ENCODE data around the gene NACC2. TPM values are rescaled to one million over a fixed set of nuclear protein-coding genes. Genes with fewer than 3 reads are reported as not detected.

NACC2 gene
- total and polyA plus RNA-seq, 9 of the 15 experiments (the other 6 are each of a cell fraction or from before 2014, with no cell fraction given): 0.70 to 25.1 (median 5.6) TPM

DNA sequence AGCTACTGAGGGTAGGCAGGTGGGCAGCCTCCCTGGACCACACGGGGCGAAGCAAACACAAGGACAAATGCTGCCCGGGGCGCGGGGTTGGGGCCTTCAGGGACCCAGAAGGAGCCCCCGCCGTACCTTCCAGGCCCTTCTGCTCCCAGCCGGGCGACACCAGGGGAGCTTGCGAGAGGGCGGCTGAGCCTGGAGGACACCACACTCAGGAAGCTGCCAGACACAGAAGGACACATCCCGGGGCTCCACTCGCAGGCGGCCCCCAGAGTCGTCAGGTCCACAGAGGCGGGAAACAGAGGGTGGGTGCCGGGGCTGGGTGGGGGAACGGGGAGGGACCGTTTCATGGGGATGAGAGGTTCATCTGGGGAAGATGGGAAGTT lies 75.4 kb downstream of the NACC2 start (continued):
- TF ChIP-seq SAFB2 (IDR thresholded peaks at IDR 0.05; ENCODE audit: borderline replicate concordance, low read depth, low read length, severe bottlenecking) (no peak), CC2D1A (IDR thresholded peaks at IDR 0.05) (no peak)
- TF ChIP-seq, protein P1, sequence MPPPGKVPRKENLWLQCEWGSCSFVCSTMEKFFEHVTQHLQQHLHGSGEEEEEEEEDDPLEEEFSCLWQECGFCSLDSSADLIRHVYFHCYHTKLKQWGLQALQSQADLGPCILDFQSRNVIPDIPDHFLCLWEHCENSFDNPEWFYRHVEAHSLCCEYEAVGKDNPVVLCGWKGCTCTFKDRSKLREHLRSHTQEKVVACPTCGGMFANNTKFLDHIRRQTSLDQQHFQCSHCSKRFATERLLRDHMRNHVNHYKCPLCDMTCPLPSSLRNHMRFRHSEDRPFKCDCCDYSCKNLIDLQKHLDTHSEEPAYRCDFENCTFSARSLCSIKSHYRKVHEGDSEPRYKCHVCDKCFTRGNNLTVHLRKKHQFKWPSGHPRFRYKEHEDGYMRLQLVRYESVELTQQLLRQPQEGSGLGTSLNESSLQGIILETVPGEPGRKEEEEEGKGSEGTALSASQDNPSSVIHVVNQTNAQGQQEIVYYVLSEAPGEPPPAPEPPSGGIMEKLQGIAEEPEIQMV (tag; conservative IDR thresholded peaks at IDR 0.05; ENCODE audit: low read depth): no peak

DNA sequence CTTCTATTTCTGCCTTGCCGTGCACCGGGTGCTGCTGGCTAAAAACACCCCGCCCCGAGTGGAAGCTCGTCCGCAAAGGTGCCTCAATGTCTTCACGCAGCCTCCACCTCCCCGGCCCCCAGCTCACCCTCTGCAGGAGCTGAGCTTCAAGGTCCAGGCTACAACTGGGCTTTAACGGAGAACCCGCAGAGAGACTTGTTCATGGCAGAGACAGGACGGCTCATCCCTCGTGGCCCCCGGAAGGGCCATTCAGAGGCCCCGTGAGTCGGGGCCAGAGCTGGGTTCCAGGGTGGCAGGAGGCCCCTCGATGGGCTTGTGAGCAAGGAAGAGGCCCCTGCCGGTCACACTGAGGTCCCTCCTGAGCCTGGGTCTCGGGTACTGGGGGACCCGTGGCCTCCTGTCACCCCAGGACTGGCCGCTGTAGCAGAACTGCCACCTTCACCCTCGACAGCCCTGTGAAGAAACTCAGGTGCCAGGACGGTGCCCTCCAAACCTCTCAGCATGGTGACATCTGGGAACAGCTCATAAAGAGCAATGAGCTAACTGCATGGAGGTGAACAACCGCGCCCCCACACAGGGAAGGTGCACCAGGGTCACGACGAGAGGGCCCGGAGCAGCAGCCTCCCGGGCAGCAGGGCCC lies 75.9 kb downstream of the NACC2 start:
- Histone ChIP-seq H3K79me2 (ENCODE audit: control insufficient read depth, insufficient read depth, low read length) (peaks cover 35% of the 10 kb centered on the region), H4K20me1 (replicated peaks; ENCODE audit: control insufficient read depth, insufficient read depth, low read length) (0 out of 2 replicates have a peak, but pooled peaks cover 4% of the 10 kb centered on the region), H3K9me1 (ENCODE audit: control insufficient read depth, insufficient read depth, low read length) (peaks cover 9% of the 10 kb centered on the region), H3K4me1 (replicated peaks in 1 of 2; ENCODE audit: control insufficient read depth in 2 of 2, insufficient read depth in 2 of 2, low read length in 2 of 2) (peaks cover 0 to 52% of the 10 kb centered on the region in 2 experiments; a peak in 2 of 5 replicates), H3K4me3 (no peak overlapping the region), H2AFZ (ENCODE audit: low read depth, low read length) (no peak overlapping the region), H3K36me3 (ENCODE audit: control insufficient read depth, insufficient read depth, low read length) (peaks cover 31% of the 10 kb centered on the region; the same call in 2 of the 3 replicates), H3K9ac (ENCODE audit: insufficient read depth in 1 of 2, low read depth in 2 of 2, low read length in 2 of 2) (no peak overlapping the region), H3K4me2 (ENCODE audit: insufficient read depth, low read length) (no peak overlapping the region), H3K27ac (ENCODE audit: extremely low read depth, low read depth, low read length) (no peak overlapping the region), H3K9me3 (replicated peaks; ENCODE audit: control insufficient read depth, insufficient read depth, low read depth, low read length) (no peaks in the 10 kb centered on the region), H3K27me3 (ENCODE audit: control insufficient read depth in 2 of 2, insufficient read depth in 2 of 2, low read length in 2 of 2) (no peaks in the 10 kb centered on the region)
- CTCF ChIA-PET (ENCODE audit: low intra/inter-chr PET ratio): no interaction called here
- in situ Hi-C loops (cut with MboI): no loop called here
- WGBS (ENCODE audit: insufficient coverage, low coverage, missing lambda C conversion rate): 80% methylated on average over 26 of the region's 28 CpGs
- FAIRE-seq (no peak), DNase-seq (ENCODE audit: extremely low read depth in 1 of 4, low spot score in 3 of 4) (no peak), ATAC-seq (no peak)
- BruUV-seq (replicated peaks): no TSS peak
- intact Hi-C loops (cut with micrococcal nuclease): no loop called here
- POLR2A ChIA-PET: interaction anchor here (1.3 kb wide), 1 partner anchor 18 kb away, joined by 6 read pairs; no protein-coding TSS in a partner anchor
- TF ChIP-seq OTX1 (CRISPR knock-in tag; IDR thresholded peaks at IDR 0.05): no peak
- no peak for TF ChIP-seq ZKSCAN1 (IDR thresholded peaks at IDR 0.05; ENCODE audit: low read depth, low read length)
- no peak for TF ChIP-seq ZSCAN32 (CRISPR knock-in tag; IDR thresholded peaks at IDR 0.05)
- TF ChIP-seq NCOA4 (IDR thresholded peaks at IDR 0.05; ENCODE audit: partially characterized antibody): no peak
- no peak for TF ChIP-seq ZNF146 (CRISPR knock-in tag; IDR thresholded peaks at IDR 0.05; ENCODE audit: unreplicated experiment)
- TF ChIP-seq, protein P2, sequence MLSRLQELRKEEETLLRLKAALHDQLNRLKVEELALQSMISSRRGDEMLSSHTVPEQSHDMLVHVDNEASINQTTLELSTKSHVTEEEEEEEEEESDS (CRISPR knock-in tag; IDR thresholded peaks at IDR 0.05): no peak
- no peak for TF ChIP-seq TGIF2 (CRISPR knock-in tag; IDR thresholded peaks at IDR 0.05)
- no peak for TF ChIP-seq CHD4 (IDR thresholded peaks at IDR 0.05; ENCODE audit: insufficient read depth, insufficient replicate concordance, low read depth, low read length, poor library complexity, severe bottlenecking)
- no peak for TF ChIP-seq BRCA1 (IDR thresholded peaks at IDR 0.05)
- no peak for TF ChIP-seq BRCA1 (CRISPR knock-in tag; IDR thresholded peaks at IDR 0.05)
- TF ChIP-seq, protein P3, sequence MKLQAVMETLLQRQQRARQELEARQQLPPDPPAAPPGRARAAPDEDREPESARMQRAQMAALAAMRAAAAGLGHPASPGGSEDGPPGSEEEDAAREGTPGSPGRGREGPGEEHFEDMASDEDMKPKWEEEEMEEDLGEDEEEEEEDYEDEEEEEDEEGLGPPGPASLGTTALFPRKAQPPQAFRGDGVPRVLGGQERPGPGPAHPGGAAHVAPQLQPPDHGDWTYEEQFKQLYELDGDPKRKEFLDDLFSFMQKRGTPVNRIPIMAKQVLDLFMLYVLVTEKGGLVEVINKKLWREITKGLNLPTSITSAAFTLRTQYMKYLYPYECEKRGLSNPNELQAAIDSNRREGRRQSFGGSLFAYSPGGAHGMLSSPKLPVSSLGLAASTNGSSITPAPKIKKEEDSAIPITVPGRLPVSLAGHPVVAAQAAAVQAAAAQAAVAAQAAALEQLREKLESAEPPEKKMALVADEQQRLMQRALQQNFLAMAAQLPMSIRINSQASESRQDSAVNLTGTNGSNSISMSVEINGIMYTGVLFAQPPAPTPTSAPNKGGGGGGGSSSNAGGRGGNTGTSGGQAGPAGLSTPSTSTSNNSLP (IDR thresholded peaks at IDR 0.05; ENCODE audit: borderline replicate concordance, low read depth, low read length): no peak
- no peak for TF ChIP-seq KAT2B (IDR thresholded peaks at IDR 0.05; ENCODE audit: low read depth, low read length)
- no peak for TF ChIP-seq NCOA1 (IDR thresholded peaks at IDR 0.05; ENCODE audit: low read depth)

Data from K562 (cell line).